ENCODE measurements around the gene RASEF.
"Not testable (repeated sequence)": the region's sequence is repeated elsewhere in the genome, so short reads cannot be mapped to it uniquely, and the experiment has no call there.

The RASEF gene

DNA sequence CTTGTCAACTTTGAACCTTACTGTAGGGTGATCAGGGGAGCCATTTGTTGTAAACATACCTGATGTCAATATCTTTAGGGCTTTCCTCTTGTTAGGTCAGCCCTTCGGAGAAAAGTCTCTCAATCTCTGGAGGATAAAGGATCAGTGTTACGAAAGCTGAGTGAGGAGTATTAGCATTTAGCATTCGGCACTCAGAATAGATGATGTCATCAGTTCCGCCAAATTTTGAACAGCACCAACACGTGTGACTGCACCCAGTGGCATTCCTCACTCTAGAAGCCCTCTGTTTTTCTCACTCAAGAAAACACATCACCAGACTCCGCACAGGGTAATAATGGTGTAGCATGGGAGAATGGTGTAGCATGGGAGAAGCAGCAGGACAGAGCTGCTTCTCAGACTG, 87.8 kb downstream of the RASEF start:
- DNase-seq, result no peak

DNA sequence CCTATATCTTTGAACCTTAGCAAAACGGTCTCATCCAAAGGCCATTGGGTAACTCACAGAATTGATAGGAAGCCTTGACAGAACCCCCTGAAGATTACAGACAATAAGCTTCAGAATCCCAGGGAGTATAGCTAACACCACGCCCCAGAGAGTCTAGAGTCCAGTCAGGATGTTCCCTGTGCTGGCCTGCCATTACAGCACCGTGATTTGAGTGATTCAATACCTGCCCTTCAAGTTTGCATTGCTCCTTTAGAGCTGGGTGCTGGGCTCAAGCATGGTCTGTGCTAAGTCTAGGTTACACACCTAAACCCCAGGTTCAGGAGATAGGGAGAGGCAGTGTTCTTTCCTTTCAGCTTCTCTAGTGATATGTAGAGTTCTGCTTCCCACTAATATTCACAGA, 90.5 kb downstream of the RASEF start:
- no peak for DNase-seq

DNA sequence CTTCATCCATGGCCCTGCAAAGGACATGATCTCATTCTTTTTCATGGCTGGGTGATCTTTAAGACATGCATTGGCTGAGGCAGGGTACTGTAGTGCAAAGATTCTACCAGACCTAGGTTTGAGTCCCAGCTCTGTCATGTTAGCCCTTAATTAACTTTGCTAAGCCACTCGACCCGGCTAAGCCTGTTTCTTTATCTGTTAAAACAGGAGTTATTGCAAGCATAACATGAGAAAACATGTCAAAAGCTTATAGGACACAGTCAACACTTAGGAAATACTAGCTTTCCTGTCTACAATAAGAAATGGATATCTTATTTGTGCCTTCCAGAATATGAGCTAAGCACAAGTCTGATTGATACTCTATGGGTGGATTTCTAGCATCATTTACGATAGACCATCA, 92.6 kb downstream of the RASEF start:
- DNase-seq, result no peak

DNA sequence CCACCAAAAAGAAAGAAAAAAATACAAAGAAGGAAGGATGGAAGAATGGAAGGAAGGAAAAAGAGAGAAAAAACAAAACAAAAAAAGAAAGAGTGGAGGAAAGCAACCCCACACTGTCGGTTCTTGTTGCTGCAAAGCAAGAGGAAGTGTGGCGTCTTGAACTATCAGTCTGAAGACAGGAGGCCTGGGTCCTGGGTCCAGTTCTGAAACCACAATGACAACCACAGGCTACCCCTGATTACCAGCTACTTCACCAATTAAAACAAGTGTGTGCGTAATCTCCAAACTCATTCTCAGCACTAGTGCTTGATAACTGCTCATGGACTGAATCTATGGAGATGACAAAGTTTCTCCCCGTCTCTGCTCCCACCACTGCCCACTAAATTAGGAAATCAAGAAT, 93.7 kb downstream of the RASEF start:
- no peak for DNase-seq

DNA sequence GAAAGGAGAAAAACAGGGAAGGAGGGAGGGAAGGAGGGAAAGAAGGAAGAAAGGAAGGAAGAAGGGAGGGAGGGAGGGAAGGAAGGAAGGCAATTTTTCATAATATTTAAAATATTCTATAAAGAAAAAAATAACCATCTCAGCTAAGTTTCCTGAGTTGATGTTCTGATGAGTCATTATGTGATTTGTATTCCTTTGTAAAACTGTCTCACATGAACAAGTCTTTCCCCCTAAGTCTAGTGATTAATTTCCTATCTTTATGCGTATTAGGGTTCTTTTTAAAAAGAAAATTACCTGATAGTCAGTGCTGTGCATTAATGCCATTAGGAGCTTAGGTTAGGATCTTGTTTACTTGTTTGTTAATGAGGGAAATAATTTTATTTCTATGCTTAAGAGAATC, 94.1 kb downstream of the RASEF start:
- no peak for DNase-seq

DNA sequence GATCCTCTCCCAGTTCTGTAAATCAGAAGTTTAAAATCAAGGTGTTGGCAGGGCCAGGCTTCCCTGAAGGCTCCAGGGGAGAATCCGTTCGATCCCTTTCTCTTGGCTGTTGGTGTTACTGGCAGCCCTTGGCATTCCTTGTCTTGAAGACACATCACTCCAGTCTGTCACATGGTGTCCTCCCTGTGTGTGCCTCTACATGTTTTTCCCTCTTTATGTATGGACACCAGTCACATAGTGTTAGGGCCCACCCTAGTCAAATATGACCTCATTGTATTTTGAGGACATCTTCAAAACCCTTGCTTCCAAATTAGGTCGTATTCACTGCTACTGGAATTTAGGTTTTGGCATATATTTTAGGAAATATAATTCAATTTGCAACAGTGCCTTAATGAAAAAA, 94.6 kb downstream of the RASEF start:
- DNase-seq, result no peak

DNA sequence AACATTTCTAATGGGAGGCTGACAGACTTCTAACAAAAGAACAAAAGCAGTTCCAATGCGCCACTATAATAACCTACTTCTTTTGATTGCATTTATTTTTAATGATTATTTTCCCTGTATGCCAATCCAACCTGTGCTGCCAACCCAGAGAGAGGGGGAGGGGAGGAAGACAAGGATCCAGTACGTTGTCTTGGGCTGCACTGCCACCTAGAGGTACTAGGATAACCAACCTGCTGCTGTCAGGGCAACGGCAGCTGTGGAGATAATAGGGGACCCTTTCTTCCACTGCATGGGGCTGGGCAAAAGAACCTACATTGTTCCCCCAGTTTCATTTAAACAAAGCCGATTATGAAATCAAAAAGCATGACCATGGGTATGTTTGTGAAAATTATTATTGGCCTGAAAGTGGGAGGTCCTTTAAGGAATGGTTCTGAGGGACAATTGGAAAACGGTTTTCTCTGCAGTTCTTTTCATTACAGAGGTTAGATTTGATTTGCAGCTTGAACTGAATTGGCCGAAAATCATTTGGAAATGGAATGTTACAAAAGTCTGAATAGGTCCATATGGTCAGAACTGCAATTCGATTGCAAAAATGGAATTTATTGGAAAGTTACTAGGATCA, 101.3 kb downstream of the RASEF start:
- peak in 54 of 58 donors; percentile 4 to 84 (median 60) for DNase-seq

DNA sequence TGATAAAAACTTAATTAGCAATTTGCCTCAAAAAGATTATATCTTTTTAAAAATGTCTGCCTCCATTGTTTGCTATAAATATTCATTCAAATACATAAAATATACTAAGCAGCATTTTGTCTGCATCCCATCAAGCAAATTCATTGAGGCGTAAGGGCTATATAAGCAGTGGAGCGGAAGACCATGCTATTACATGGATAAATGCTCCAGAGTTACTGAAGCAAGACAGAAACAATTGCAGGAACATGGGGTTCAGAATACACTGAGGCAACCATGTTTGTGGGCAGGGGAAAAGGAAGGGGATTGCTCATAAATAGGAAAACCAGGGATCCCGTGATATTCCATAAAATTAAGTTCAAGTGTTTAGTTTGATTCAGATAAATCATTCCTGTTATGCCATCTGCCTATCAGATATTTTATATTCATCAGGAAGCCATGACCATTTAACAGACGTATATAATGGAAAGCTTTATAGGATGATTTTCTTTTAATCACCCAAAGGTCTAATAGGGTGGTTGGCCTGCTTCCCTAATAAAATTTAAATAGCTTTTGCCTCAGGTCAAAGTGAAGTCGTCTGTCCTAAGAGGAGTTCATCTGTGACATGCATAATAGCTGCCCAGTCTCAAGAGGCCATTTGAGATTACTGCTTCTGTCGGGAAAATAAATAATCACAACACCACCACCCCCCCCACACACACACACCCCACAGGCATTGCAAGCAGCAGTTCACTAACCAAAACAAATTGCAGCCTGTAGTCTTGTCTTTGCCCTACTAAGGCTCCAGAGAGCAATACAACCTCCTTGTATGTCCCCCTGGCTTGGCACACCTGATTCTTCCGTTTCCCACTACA, 105.2 kb downstream of the RASEF start:
- DNase-seq, result no peak

DNA sequence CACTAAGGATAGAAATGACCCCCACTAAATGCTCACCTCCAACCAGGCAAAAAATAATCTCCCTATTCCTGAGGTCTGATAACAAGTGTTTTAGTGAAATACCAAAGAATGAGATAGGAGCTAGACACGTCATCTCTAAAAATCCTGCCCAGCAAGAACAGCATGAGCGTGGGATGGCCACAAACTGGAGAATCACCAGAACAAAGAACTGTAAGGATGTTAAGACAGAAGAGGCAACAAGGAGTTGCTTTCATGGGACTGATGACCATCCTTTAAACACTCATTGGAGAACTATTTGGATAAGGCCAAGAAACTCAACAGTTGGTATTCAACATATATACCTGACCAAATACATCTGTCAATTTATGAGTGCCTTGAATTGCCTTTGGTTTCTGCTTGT, 113.7 kb downstream of the RASEF start:
- DNase-seq, result no peak

DNA sequence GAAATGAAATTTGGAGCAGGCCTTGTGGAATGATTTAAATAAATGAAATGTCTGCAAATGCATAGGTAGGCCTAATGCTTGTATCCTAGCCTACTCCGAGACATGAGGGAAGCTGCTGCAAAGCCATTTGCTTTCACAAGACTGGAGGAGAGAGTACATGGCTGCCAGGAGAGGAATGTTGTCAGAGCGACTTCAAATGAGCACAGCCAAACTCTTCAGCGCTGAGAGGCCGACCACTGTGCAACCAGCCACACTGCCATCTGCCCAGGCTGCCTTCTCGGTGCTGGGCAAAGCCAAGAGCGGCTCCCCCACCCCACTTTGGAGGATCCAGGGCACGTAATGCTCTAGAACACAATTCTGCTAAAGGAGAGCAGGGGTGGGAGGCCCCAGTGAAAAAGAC, 122.6 kb downstream of the RASEF start:
- DNase-seq, result no peak

DNA sequence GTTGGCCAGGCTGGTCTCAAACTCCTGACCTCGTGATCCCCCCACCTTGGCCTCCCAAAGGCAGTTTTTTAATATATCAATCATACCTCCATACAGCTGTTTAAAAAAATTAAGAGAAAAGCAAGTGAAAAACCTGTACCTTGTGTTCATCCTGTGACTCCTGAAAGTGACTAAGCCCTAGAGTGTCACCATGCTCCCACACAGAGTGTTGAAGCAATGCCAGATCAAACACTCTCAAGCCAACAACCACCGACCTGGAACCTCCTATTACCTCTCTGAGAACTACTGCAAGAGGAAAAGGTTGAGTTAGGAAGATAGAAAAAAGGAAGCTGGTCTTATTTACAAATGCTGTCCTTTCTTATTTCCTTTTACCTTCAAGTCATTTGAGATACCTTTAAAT, 123.5 kb downstream of the RASEF start:
- DNase-seq, result no peak

DNA sequence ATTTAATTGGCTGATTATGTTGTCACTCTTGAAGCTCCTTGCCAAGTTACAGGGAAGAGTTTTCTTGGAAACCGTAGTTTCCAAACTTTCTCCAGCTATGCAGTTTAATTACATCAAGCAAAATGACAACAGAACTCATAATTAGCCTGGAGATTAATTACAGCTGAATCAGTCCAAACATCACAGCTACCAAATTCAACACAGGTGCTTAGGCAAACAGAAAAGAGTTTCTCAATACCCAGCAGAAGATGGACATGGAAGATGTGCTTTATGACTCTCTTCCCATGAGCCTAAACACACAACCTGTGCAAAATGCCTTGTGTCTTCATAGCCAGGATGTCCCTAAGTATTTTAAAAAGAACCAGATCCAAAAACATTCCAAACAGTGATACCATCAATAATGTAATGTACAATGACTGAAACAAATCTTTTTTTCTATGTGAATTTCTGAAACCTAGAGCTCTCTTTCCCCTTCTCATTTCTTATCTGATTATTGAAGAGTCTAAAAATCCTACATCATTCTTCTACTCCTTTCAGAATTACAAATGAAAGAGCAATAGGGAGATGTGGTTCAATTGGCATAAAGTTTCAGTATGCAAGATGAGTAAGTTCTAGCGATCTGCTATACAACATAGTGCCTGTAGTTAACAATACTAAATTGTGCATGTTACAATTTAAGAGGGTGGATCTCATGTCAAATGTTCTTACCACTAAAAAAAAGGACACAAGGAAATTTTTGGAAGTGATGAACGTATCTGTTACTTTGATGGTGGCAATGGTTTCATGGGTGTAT, 124.3 kb downstream of the RASEF start:
- no peak for DNase-seq

DNA sequence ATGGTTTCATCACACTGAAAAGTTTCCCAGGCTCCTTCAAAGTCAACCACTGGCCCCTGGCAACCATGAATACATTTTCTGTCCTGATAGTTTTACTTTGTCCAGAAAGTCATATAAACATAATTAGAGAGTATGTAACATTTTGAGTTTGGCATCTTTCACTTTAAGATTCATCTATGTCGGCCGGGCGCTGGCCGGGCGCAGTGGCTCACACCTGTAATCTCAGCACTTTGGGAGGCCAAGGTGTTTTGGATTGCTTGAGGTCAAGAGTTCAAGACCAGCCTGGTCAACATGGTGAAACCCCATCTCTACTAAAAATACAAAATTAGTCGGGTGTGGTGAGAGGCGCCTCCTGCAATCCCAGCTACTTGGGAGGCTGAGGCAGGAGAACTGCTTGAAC, 126.4 kb downstream of the RASEF start:
- not testable (repeated sequence) for DNase-seq

DNA sequence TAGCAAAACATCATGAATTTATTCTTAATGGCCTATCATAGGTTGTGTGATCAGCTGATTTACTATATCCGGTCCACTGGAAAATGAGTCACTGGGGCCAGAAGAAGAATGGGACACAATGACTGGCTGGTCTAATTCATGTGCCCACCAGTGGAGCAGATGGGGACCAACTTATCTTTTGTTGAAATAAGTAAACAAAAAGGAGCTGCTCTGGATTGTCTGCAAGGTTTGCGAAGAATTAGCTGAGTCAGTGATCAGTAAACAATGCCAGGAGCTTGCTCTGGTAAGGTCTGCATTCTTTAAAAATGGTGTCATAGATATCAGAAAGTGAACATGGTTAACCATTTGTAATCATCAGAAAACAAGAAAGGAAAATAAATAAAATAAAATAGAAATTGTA, 128.0 kb downstream of the RASEF start:
- DNase-seq, result no peak

DNA sequence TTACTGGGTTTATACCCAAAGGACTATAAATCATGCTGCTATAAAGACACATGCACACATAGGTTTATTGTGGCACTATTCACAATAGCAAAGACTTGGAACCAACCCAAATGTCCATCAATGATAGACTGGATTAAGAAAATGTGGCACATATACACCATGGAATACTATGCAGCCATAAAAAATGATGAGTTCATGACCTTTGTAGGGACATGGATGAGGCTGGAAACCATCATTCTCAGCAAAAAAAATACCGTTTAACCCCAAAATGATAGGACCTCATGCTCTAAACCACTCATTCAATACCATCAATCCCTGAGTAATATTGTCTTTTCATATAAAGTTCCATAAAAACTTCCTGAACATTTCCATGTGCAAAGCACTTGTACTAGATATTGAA, 128.9 kb downstream of the RASEF start:
- DNase-seq, result not testable (repeated sequence)

DNA sequence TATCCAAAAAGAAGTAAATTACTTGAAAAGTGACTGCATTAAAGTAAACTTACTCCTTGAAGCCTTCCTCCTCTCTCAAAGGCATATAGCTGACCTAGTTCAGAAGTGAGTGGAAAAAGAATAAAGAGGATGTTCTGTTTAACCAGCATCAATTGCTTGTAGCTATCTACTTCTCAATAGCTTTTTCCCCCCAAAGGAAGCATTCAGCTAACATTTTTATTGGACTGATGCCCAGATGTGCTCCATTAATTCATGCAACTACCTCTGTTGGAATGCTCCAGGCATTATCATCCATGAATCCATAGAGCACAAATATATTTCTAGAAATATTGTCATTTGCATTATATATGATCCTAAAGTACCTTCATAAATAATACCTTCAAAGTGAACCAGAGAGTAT, 132.8 kb downstream of the RASEF start:
- DNase-seq, result no peak
